H1 (cell line): Measurements from ENCODE around the gene FNIP2. TPM values are rescaled to one million over a fixed set of nuclear protein-coding genes. Genes with fewer than 3 reads are reported as not detected.

Experiments
- CHD2 ChIP-seq: IDR thresholded peaks from 2 replicates; pipeline ENCODE4 v1.6.1; 2012; ENCODE audit warnings: low read length, improper control_type of control experiment
- GABPA ChIP-seq: IDR thresholded peaks from 2 replicates; pipeline ENCODE4 v1.6.1; 2011; ENCODE audit warnings: mild to moderate bottlenecking, low read length, moderate library complexity, borderline replicate concordance; ENCODE audit not compliant: insufficient read depth
- KDM1A ChIP-seq: fragments of 200-600, 300-600 bp; sonication (generic); IDR thresholded peaks from 2 replicates; pipeline ENCODE4 v1.7.1; 2016; ENCODE audit warnings: mild to moderate bottlenecking, low read length, borderline replicate concordance
- MAX ChIP-seq: IDR thresholded peaks from 2 replicates; pipeline ENCODE4 v1.6.1; 2012; ENCODE audit warnings: inconsistent platforms
- SP4 ChIP-seq: IDR thresholded peaks from 2 replicates; pipeline ENCODE4 v1.6.1; 2012; ENCODE audit warnings: low read length, inconsistent platforms
- TAF1 ChIP-seq: IDR thresholded peaks from 2 replicates; pipeline ENCODE4 v1.6.1; 2011; ENCODE audit warnings: mild to moderate bottlenecking, low read depth, low read length
- polyA plus RNA-seq, 7 experiments: library from polyadenylated mRNA; depleted of rRNA in 3 of 7; stranded (reverse) in 5 of 7; unstranded in 2 of 7; fragments of >200 nt in 5 of 7; fragments of 200-250 nt in 2 of 7; gene quantifications; 1 replicate in 5 of 7; 2 replicates in 1 of 7; 4 replicates in 1 of 7; pipeline versions ENCODE4 v1.2.1 to v1.2.3, GENCODE V29; 2011 to 2013; ENCODE audit warnings: missing spikeins in 2 of 7, mixed read lengths in 2 of 7
- total RNA-seq: library from RNA; stranded (reverse); fragmentation: NEBNext Ultra II Directional; extraction: Animal tissue kit (Norgen Biotek cat#: 25700); gene quantifications from 2 replicates; pipeline ENCODE4 v1.2.1, GENCODE V29; 2021
- TF ChIP-seq, protein P1 (sequence below): fragments of 300-600 bp; sonication (generic); IDR thresholded peaks from 2 replicates; pipeline ENCODE4 v1.7.1; 2012; ENCODE audit warnings: low read length, moderate library complexity, mild to moderate bottlenecking, inconsistent platforms; ENCODE audit not compliant: insufficient replicate concordance

FNIP2 gene
- total and polyA plus RNA-seq, 2 of the 8 experiments (the other 6 are each of a cell fraction or from before 2014, with no cell fraction given): 4.0 to 13.0 TPM

DNA sequence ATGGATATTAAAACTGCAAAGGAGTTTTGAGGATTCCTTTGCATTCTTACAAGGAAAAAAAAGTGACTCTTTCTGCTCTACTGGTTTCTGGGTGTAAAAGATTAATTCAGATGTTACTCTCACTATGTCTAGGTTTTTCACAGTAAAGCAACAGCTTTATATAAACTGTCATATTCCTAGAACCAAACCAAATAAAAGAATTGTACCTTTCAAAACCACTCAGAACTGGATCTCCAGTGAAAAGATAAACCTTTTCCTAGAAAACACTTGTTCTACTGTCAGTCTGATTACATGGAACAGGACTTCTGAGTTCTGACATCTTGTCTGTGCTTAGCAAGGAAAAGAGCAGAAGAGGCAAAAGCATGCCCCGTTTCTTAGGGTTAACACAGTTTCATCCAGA is 40.6 kb upstream of the FNIP2 start (continued):
- TF ChIP-seq, protein P1, sequence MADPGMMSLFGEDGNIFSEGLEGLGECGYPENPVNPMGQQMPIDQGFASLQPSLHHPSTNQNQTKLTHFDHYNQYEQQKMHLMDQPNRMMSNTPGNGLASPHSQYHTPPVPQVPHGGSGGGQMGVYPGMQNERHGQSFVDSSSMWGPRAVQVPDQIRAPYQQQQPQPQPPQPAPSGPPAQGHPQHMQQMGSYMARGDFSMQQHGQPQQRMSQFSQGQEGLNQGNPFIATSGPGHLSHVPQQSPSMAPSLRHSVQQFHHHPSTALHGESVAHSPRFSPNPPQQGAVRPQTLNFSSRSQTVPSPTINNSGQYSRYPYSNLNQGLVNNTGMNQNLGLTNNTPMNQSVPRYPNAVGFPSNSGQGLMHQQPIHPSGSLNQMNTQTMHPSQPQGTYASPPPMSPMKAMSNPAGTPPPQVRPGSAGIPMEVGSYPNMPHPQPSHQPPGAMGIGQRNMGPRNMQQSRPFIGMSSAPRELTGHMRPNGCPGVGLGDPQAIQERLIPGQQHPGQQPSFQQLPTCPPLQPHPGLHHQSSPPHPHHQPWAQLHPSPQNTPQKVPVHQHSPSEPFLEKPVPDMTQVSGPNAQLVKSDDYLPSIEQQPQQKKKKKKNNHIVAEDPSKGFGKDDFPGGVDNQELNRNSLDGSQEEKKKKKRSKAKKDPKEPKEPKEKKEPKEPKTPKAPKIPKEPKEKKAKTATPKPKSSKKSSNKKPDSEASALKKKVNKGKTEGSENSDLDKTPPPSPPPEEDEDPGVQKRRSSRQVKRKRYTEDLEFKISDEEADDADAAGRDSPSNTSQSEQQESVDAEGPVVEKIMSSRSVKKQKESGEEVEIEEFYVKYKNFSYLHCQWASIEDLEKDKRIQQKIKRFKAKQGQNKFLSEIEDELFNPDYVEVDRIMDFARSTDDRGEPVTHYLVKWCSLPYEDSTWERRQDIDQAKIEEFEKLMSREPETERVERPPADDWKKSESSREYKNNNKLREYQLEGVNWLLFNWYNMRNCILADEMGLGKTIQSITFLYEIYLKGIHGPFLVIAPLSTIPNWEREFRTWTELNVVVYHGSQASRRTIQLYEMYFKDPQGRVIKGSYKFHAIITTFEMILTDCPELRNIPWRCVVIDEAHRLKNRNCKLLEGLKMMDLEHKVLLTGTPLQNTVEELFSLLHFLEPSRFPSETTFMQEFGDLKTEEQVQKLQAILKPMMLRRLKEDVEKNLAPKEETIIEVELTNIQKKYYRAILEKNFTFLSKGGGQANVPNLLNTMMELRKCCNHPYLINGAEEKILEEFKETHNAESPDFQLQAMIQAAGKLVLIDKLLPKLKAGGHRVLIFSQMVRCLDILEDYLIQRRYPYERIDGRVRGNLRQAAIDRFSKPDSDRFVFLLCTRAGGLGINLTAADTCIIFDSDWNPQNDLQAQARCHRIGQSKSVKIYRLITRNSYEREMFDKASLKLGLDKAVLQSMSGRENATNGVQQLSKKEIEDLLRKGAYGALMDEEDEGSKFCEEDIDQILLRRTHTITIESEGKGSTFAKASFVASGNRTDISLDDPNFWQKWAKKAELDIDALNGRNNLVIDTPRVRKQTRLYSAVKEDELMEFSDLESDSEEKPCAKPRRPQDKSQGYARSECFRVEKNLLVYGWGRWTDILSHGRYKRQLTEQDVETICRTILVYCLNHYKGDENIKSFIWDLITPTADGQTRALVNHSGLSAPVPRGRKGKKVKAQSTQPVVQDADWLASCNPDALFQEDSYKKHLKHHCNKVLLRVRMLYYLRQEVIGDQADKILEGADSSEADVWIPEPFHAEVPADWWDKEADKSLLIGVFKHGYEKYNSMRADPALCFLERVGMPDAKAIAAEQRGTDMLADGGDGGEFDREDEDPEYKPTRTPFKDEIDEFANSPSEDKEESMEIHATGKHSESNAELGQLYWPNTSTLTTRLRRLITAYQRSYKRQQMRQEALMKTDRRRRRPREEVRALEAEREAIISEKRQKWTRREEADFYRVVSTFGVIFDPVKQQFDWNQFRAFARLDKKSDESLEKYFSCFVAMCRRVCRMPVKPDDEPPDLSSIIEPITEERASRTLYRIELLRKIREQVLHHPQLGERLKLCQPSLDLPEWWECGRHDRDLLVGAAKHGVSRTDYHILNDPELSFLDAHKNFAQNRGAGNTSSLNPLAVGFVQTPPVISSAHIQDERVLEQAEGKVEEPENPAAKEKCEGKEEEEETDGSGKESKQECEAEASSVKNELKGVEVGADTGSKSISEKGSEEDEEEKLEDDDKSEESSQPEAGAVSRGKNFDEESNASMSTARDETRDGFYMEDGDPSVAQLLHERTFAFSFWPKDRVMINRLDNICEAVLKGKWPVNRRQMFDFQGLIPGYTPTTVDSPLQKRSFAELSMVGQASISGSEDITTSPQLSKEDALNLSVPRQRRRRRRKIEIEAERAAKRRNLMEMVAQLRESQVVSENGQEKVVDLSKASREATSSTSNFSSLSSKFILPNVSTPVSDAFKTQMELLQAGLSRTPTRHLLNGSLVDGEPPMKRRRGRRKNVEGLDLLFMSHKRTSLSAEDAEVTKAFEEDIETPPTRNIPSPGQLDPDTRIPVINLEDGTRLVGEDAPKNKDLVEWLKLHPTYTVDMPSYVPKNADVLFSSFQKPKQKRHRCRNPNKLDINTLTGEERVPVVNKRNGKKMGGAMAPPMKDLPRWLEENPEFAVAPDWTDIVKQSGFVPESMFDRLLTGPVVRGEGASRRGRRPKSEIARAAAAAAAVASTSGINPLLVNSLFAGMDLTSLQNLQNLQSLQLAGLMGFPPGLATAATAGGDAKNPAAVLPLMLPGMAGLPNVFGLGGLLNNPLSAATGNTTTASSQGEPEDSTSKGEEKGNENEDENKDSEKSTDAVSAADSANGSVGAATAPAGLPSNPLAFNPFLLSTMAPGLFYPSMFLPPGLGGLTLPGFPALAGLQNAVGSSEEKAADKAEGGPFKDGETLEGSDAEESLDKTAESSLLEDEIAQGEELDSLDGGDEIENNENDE: no peak
- TF ChIP-seq SP4 (no peak), MAX (no peak), KDM1A (no peak), TAF1 (no peak), CHD2 (no peak), GABPA (no peak)
